ENCODE measurements around the gene OLFML2B.

GRCh38 chr1:161993576-161993975 is 30.1 kb downstream of the OLFML2B start:
- no peak for TF ChIP-seq CTCF (IDR thresholded peaks at IDR 0.05; ENCODE audit: borderline replicate concordance, extremely low read depth, low read length, poor library complexity, severe bottlenecking)
- no peak for TF ChIP-seq EZH2 (IDR thresholded peaks at IDR 0.05; ENCODE audit: borderline replicate concordance, low read depth, low read length, severe bottlenecking)
